AG09309 (cell line): ENCODE results near the gene AKT2.

Experiments
- DNase-seq: peaks from one replicate; pipeline ENCODE4 v3.0.0-alpha.2; 2010; ENCODE audit warnings: low read depth
- H3K4me3 ChIP-seq: 2 replicates; pipeline ENCODE4 v1.5.1; 2011; ENCODE audit warnings: mild to moderate bottlenecking, low read depth, low read length, moderate library complexity; ENCODE audit not compliant: control insufficient read depth
- CTCF ChIP-seq: IDR thresholded peaks from 2 replicates; pipeline ENCODE4 v1.5.1; 2011; ENCODE audit warnings: mild to moderate bottlenecking, low read depth, low read length, inconsistent platforms; ENCODE audit not compliant: insufficient read depth, control insufficient read depth; ENCODE audit errors: missing control alignments

The AKT2 gene

GRCh38 chr19:40264314-40265054 is 20.7 kb downstream of the AKT2 start:
- H3K4me3 ChIP-seq = no peak overlapping the region
- DNase-seq = no peak
- TF ChIP-seq CTCF = no peak

- DNase-seq = no peak
- TF ChIP-seq CTCF = no peak
- H3K4me3 ChIP-seq = no peak overlapping the region
Measured at GRCh38 chr19:40263440-40264313, 21.5 kb downstream of the AKT2 start.

DNA sequence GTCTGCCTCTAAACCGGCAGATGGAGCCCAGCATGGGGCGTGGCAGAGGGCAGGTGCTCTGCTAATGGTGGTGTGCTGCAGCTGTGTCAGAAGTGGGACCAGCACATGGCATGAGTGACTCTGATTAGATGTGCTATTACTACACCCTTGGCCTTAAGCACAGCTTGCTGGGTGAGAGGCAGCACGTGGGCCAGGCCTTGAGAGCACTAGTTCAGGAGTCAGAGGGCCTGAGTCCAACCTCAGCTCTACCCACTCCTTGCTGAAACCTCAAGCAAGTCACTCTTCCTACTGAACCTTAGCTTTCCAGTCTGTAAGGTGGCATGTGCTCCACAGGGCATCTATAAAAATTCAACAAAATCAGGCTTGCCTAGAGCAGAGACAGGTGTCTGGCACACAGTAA is 22.7 kb downstream of the AKT2 start:
- no peak for DNase-seq
- no peak for TF ChIP-seq CTCF
- H3K4me3 ChIP-seq = no peak overlapping the region

- no peak for DNase-seq
- no peak overlapping the region for H3K4me3 ChIP-seq
- TF ChIP-seq CTCF = no peak
Measured at GRCh38 chr19:40261631-40262030, 23.5 kb downstream of the AKT2 start.

DNA sequence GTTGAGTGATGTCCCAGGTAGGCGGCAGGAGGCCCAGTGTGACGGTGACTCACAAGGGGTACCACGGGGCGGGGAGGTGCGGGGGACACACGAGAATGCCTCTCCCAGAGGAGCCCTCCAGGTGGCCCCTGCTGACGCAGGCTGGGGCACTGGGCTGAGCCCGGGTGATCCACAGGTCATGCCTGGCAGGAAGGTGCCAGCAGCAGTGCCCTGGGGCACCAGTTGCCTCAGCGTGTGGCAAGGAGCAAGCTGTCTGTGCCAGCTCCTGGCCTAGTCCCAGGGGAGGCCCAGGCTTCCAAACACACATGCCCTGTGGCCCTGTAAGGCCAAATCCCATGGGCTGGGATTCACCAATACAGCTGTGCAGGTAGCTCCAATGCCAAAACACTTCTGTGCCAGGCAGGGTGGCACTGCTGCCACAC is 28.0 kb downstream of the AKT2 start:
- DNase-seq = no peak
- no peak overlapping the region for H3K4me3 ChIP-seq
- TF ChIP-seq CTCF = no peak

GRCh38 chr19:40256512-40256911 is 28.6 kb downstream of the AKT2 start:
- H3K4me3 ChIP-seq = no peak overlapping the region
- DNase-seq = no peak
- no peak for TF ChIP-seq CTCF
